SU-DHL-6 (cell line): ENCODE measurements around the gene ARHGAP22.

ENCODE experiments used
- H2AFZ ChIP-seq: fragments of 200-600 bp; sonication (generic); 2 replicates; pipeline ENCODE4 v1.6.1; 2014; ENCODE audit warnings: low read depth, mild to moderate bottlenecking, moderate library complexity, mixed read lengths, antibody characterized with exemption, low read length; ENCODE audit not compliant: severe bottlenecking
- H3F3A ChIP-seq: fragments of 200-600 bp; shearing (Covaris generic); 2 replicates; pipeline ENCODE4 v1.6.0; 2016; ENCODE audit warnings: antibody characterized with exemption, mild to moderate bottlenecking; ENCODE audit not compliant: insufficient read depth
- H3K27ac ChIP-seq: fragments of 200-600 bp; sonication (generic); 2 replicates; pipeline ENCODE4 v1.5.1; 2016; ENCODE audit warnings: low read depth, mild to moderate bottlenecking, low read length, moderate library complexity, mixed read lengths
- H3K27me3 ChIP-seq: fragments of 200-600 bp; sonication (generic), shearing (Covaris generic); 2 replicates; pipeline ENCODE4 v1.6.0; 2014; ENCODE audit warnings: mild to moderate bottlenecking, low read length
- H3K36me3 ChIP-seq: fragments of 200-600 bp; sonication (generic); 2 replicates; pipeline ENCODE4 v1.6.1; 2014; ENCODE audit warnings: mild to moderate bottlenecking, low read length, mixed read lengths
- H3K4me2 ChIP-seq: fragments of 300-600, 200-600 bp; shearing (Covaris generic), sonication (generic); 2 replicates; pipeline ENCODE4 v1.6.0; 2014; ENCODE audit warnings: low read length, low read depth, mild to moderate bottlenecking; ENCODE audit not compliant: poor library complexity, severe bottlenecking
- H3K4me3 ChIP-seq: fragments of 200-600 bp; sonication (generic); 2 replicates; pipeline ENCODE4 v1.5.1; 2014; ENCODE audit warnings: antibody characterized with exemption, low read length, mild to moderate bottlenecking, mixed read lengths; ENCODE audit not compliant: insufficient read depth, poor library complexity, severe bottlenecking
- H3K79me2 ChIP-seq: fragments of 200-600 bp; sonication (generic); 2 replicates; pipeline ENCODE4 v1.6.1; 2014; ENCODE audit warnings: mild to moderate bottlenecking, low read length, moderate library complexity; ENCODE audit not compliant: insufficient read depth
- H3K9ac ChIP-seq: fragments of 200-600 bp; sonication (generic); 2 replicates; pipeline ENCODE4 v1.7.0; 2014; ENCODE audit warnings: mild to moderate bottlenecking, low read length
- H3K9me2 ChIP-seq: fragments of 200-600 bp; sonication (generic); replicated peaks from 2 replicates; pipeline ENCODE4 v1.6.1; 2014; ENCODE audit warnings: low read length; ENCODE audit not compliant: insufficient read depth
- H3K9me3 ChIP-seq: fragments of 200-600 bp; sonication (generic); 2 replicates; pipeline ENCODE4 v1.6.1; 2014; ENCODE audit warnings: low read length, mixed read lengths; ENCODE audit not compliant: insufficient read depth
- H4K20me1 ChIP-seq: fragments of 200-600 bp; sonication (generic); 2 replicates; pipeline ENCODE4 v1.6.1; 2014; ENCODE audit warnings: low read depth, mild to moderate bottlenecking, antibody characterized with exemption, low read length, moderate library complexity, mixed read lengths
- EZH2phosphoT487 ChIP-seq: fragments of 200-600 bp; sonication (generic), shearing (Covaris generic); conservative IDR thresholded peaks from 2 replicates; pipeline ENCODE4 v1.6.1; 2018; ENCODE audit warnings: mild to moderate bottlenecking, antibody characterized with exemption, low read length, moderate library complexity, mixed read lengths
- TF ChIP-seq, protein P1 (sequence below): fragments of 200-600 bp; sonication (generic); IDR thresholded peaks from one replicate; pipeline ENCODE4 v1.5.1; 2017; ENCODE audit warnings: antibody characterized with exemption, mild to moderate bottlenecking, low read length, moderate library complexity; ENCODE audit not compliant: insufficient read depth, poor library complexity, severe bottlenecking

Gene ARHGAP22

GRCh38 chr10:48452879-48453412 is 151.9 kb downstream of the ARHGAP22 start:
- no peaks in the 10 kb centered on the region for H3K9me2 ChIP-seq
- no peak overlapping the region for H3K27ac ChIP-seq
- H2AFZ ChIP-seq, result no peak overlapping the region
- H3K27me3 ChIP-seq, result no peaks in the 10 kb centered on the region
- TF ChIP-seq, protein P1, sequence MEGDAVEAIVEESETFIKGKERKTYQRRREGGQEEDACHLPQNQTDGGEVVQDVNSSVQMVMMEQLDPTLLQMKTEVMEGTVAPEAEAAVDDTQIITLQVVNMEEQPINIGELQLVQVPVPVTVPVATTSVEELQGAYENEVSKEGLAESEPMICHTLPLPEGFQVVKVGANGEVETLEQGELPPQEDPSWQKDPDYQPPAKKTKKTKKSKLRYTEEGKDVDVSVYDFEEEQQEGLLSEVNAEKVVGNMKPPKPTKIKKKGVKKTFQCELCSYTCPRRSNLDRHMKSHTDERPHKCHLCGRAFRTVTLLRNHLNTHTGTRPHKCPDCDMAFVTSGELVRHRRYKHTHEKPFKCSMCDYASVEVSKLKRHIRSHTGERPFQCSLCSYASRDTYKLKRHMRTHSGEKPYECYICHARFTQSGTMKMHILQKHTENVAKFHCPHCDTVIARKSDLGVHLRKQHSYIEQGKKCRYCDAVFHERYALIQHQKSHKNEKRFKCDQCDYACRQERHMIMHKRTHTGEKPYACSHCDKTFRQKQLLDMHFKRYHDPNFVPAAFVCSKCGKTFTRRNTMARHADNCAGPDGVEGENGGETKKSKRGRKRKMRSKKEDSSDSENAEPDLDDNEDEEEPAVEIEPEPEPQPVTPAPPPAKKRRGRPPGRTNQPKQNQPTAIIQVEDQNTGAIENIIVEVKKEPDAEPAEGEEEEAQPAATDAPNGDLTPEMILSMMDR, result no peak
- TF ChIP-seq EZH2phosphoT487, result no peak
- no peak overlapping the region for H3K4me3 ChIP-seq
- H3K9ac ChIP-seq, result no peak overlapping the region
- no peaks in the 10 kb centered on the region for H3F3A ChIP-seq
- H3K36me3 ChIP-seq, result no peaks in the 10 kb centered on the region
- H3K4me2 ChIP-seq, result no peak overlapping the region
- H4K20me1 ChIP-seq, result no peaks in the 10 kb centered on the region
- no peaks in the 10 kb centered on the region for H3K79me2 ChIP-seq
- H3K9me3 ChIP-seq, result no peaks in the 10 kb centered on the region

GRCh38 chr10:48451969-48452878 is 152.6 kb downstream of the ARHGAP22 start:
- Histone ChIP-seq H3K36me3 (no peaks in the 10 kb centered on the region), H3K4me2 (no peak overlapping the region), H3K4me3 (no peak overlapping the region), H4K20me1 (no peaks in the 10 kb centered on the region), H3K9ac (no peak overlapping the region), H3K27me3 (no peaks in the 10 kb centered on the region), H3K79me2 (no peaks in the 10 kb centered on the region), H2AFZ (no peak overlapping the region), H3K9me2 (no peaks in the 10 kb centered on the region), H3F3A (no peaks in the 10 kb centered on the region), H3K9me3 (no peaks in the 10 kb centered on the region), H3K27ac (no peak overlapping the region)
- no peak for TF ChIP-seq EZH2phosphoT487
- TF ChIP-seq, protein P1, result no peak

DNA sequence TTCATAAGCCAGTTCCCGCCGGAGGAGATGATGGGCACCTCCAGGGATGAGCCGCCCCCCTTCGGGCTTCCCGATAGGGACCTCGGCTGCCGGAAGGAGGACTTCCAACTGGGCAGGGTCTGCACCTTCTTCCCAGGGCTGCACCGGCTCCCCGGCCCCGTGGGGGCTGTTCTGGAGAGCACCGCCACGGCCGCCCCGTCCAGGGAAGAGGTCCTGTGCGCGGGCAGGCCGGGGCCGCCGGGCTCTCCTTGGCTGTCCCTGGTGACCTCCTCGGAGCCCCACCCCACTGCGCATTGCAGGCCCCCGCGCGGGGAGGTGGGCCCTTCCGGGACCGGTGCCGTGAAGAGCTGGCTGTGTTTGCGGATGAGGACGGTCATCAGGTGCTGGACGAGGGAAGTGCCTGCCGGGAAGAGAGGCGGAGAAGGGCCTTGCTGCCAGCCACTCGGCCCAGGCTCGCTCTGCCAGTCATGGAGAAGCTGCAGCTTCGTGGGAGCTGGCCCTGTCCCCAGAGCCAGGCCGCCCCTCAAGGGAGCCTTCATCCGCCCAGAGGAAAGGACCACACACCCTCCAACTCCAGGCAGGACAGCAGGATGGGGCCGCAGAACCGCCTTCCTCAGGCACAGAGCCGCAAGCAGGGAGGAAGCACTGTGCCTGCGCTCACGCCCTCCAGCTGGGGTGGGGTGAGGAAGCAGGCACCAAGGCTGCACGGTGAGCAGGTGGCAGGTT is 154.0 kb downstream of the ARHGAP22 start:
- H2AFZ ChIP-seq, result no peak overlapping the region

More for the DNA sequence above, 154.0 kb downstream of the ARHGAP22 start:
- Histone ChIP-seq H3K27me3 (no peaks in the 10 kb centered on the region), H3K4me2 (no peak overlapping the region), H3F3A (no peaks in the 10 kb centered on the region), H3K27ac (no peak overlapping the region), H3K9ac (no peak overlapping the region), H3K9me3 (no peaks in the 10 kb centered on the region), H3K36me3 (no peaks in the 10 kb centered on the region), H3K79me2 (no peaks in the 10 kb centered on the region), H3K9me2 (no peaks in the 10 kb centered on the region), H4K20me1 (no peaks in the 10 kb centered on the region), H3K4me3 (no peak overlapping the region)
- TF ChIP-seq, protein P1, result no peak
- no peak for TF ChIP-seq EZH2phosphoT487
